Measurements from ENCODE around the gene MRTFA.

DNA sequence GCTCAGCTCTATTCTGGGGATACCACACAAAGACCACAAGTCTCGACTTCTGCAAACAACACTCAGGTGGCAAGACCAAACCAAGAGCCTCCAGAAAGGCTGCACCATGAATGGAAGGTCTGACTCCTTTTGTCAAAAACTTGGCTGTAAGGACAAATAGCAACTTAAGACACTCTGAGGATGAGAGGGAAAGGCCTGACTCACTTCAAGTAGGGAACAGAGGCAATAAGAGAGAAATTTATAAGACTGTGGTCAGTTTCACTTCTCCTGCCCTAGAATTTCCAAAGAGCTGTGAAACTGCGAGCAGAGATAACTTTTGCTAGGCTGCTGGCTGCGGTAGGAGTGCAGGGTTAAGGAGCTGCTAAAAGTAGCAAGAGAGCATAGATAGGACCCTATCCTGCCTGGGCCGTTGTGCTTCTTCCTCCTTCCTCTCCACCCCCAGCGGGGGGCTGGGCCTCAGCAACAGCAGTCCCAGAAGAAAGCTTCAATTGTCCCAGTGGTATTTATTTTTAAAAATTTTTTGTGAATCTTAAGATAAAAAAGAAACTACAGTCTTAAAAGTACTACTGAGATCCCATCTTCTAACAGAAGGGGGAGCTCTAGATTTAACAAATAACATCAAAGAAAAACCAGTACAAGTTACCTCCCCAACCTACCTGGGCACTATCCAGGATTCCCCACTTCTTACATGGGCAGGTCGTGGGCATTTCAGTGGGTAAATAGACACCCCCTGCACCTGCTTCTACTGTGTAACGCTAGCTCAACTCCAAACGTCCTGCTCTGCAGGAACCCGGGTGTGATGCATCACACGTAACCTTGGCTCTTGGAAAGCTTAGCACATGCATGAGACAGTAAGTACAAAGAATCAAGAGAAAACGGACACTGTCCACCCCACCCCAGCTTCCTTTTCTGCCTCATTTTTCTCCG, 199.8 kb downstream of the MRTFA start:
- TF ChIP-seq CTCF (IDR thresholded peaks at IDR 0.05 in 8 of 11, conservative IDR thresholded peaks at IDR 0.05 in 3 of 11): peak; percentile 26 to 80 (median 66)
- TF ChIP-seq POLR2A (IDR thresholded peaks at IDR 0.05): no peak
